MM.1S (cell line): ENCODE data around the gene STXBP1.

Experiments
- EZH2 ChIP-seq: fragments of 300-600 bp; sonication (generic); optimal IDR thresholded peaks from 2 replicates; pipeline ENCODE3; 2017; ENCODE audit warnings: low read depth, mild to moderate bottlenecking, antibody characterized with exemption, low read length, mixed read lengths
- EZH2phosphoT487 ChIP-seq: fragments of 300-600 bp; sonication (generic); IDR thresholded peaks from 2 replicates; pipeline ENCODE4 v1.6.1; 2018; ENCODE audit warnings: antibody characterized with exemption, low read length
- TF ChIP-seq, protein P1 (sequence below): fragments of 300-600 bp; sonication (generic); IDR thresholded peaks from 2 replicates; pipeline ENCODE4 v1.5.1; 2016; ENCODE audit warnings: antibody characterized with exemption, low read length, mixed read lengths

DNA sequence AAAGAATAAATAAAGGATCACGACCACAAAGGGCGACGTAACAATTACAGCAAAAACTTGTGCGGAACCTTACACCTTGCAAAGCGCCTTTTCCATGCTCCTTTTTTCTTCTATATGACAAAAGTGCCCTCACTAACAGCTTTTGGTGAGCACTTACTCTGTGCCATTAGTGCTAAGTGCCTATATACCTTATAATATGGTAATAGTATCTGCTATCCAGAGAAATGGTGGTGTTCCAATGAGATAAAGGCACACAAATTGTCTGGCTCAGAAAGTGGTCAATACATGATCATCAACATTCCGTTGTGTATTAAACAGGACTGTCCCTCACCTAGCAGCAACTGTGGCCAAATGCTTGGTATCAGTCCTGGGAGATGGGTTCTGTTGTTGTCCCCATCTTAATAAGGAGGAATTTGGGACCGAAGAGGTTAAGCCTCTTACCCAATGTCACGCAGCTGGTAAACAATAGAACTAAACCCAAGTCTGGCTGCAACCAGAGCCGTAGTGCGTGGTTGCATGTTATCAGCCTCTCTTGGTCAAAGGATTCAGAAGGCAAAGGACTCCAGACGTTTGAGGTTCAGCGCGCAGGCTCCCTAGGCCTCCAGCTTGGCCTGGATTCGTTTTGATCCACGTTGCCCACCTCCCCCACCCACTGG is 123.6 kb downstream of the STXBP1 start:
- TF ChIP-seq, protein P1, sequence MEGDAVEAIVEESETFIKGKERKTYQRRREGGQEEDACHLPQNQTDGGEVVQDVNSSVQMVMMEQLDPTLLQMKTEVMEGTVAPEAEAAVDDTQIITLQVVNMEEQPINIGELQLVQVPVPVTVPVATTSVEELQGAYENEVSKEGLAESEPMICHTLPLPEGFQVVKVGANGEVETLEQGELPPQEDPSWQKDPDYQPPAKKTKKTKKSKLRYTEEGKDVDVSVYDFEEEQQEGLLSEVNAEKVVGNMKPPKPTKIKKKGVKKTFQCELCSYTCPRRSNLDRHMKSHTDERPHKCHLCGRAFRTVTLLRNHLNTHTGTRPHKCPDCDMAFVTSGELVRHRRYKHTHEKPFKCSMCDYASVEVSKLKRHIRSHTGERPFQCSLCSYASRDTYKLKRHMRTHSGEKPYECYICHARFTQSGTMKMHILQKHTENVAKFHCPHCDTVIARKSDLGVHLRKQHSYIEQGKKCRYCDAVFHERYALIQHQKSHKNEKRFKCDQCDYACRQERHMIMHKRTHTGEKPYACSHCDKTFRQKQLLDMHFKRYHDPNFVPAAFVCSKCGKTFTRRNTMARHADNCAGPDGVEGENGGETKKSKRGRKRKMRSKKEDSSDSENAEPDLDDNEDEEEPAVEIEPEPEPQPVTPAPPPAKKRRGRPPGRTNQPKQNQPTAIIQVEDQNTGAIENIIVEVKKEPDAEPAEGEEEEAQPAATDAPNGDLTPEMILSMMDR, result no peak
- TF ChIP-seq EZH2phosphoT487 (no peak), EZH2 (no peak)
